OCI-LY1 (cell line): ENCODE data around the gene FBXL17.

ENCODE experiments used
- CTCF ChIP-seq: fragments of 200-600 bp; sonication (generic), shearing (Covaris generic); IDR thresholded peaks from 2 replicates; pipeline ENCODE4 v1.5.1; 2017; ENCODE audit warnings: mild to moderate bottlenecking, antibody characterized with exemption, low read length, moderate library complexity, mixed read lengths
- EZH2 ChIP-seq: fragments of 200-600 bp; sonication (generic), shearing (Covaris generic); IDR thresholded peaks from 2 replicates; pipeline ENCODE4 v1.8.0; 2017; ENCODE audit warnings: borderline replicate concordance, mixed run types, mild to moderate bottlenecking, antibody characterized with exemption, low read length, moderate library complexity, mixed read lengths

- TF ChIP-seq CTCF (no peak), EZH2 (no peak)
Observed at GRCh38 chr5:108206707-108207106, 175.2 kb downstream of the FBXL17 start.
